Suprapubic skin (tissue), 4 donors: ENCODE results near the gene NEAT1. TPM values are rescaled to one million over a fixed set of nuclear protein-coding genes. Genes with fewer than 3 reads are reported as not detected.

Experiments
- DNase-seq, 2 donors: peaks; one replicate each; pipeline ENCODE4 v3.0.0-alpha.2; 2019; ENCODE audit warnings: low spot score in 2 of 2
- H3K27ac ChIP-seq: fragments of 200-600 bp; sonication (generic); one replicate; pipeline ENCODE4 v1.5.1; 2019
- H3K27me3 ChIP-seq: fragments of 200-600 bp; sonication (generic); one replicate; pipeline ENCODE4 v1.5.1; 2019
- H3K36me3 ChIP-seq: fragments of 200-600 bp; sonication (generic); one replicate; pipeline ENCODE4 v1.5.1; 2019
- H3K4me1 ChIP-seq: fragments of 200-600 bp; sonication (generic); one replicate; pipeline ENCODE4 v1.5.1; 2019
- H3K4me3 ChIP-seq: fragments of 200-600 bp; sonication (generic); one replicate; pipeline ENCODE4 v1.5.1; 2019; ENCODE audit warnings: mild to moderate bottlenecking
- H3K9me3 ChIP-seq: fragments of 200-600 bp; sonication (generic); one replicate; pipeline ENCODE4 v1.5.1; 2019
- EP300 ChIP-seq: sonication (generic); formaldehyde crosslinking; IDR thresholded peaks from one replicate; pipeline ENCODE4 v1.6.1; 2017; ENCODE audit warnings: antibody characterized with exemption
- POLR2A ChIP-seq, 2 donors: fragments of 450-650 bp; IDR thresholded peaks; one replicate each; pipeline ENCODE4 v1.6.1; 2017; ENCODE audit warnings: antibody characterized with exemption in 2 of 2, mild to moderate bottlenecking in 2 of 2, moderate library complexity in 2 of 2
- POLR2AphosphoS5 ChIP-seq, 3 donors: sonication (generic); formaldehyde crosslinking; IDR thresholded peaks; one replicate each; pipeline ENCODE4 v1.6.1; 2017; ENCODE audit warnings: antibody characterized with exemption in 3 of 3
- WGBS: methylation state at CpG from one replicate; pipeline ENCODE4 v1.1.5; 2018; 5-methylcytosine and 5-hydroxymethylcytosine counted together
- total RNA-seq, 4 donors: library from RNA; depleted of rRNA; stranded (reverse); fragments of >200 nt; gene quantifications; one replicate each; pipeline ENCODE4 v1.1.0, GENCODE V29; 2016
- TF ChIP-seq, protein P1 (sequence below), 2 donors: fragments of 200-600 bp in 1 of 2; fragments of 450-650 bp in 1 of 2; sonication (generic) in 1 of 2; IDR thresholded peaks; one replicate each; pipeline ENCODE4 v1.5.1; 2016 to 2019; ENCODE audit warnings: antibody characterized with exemption in 2 of 2, mild to moderate bottlenecking in 1 of 2, moderate library complexity in 1 of 2

NEAT1 gene
- total RNA-seq, 4 donors from 2014 or later = 336 to 2,041 (median 481) TPM

- Histone ChIP-seq H3K4me3 (peak overlapping the region; percentile 91), H3K27ac (peak overlapping the region; percentile 8), H3K27me3 (no peaks in the 10 kb centered on the region), H3K4me1 (peaks cover 93% of the 10 kb centered on the region), H3K36me3 (peaks cover 28% of the 10 kb centered on the region), H3K9me3 (no peaks in the 10 kb centered on the region)
- no peak for DNase-seq
- no peak for TF ChIP-seq EP300
- peak in 2 of 3 donors; percentile 14 to 28 for TF ChIP-seq POLR2AphosphoS5 (IDR thresholded peaks at IDR 0.05)
- no peak for TF ChIP-seq POLR2A (IDR thresholded peaks at IDR 0.05)
- TF ChIP-seq, protein P1, sequence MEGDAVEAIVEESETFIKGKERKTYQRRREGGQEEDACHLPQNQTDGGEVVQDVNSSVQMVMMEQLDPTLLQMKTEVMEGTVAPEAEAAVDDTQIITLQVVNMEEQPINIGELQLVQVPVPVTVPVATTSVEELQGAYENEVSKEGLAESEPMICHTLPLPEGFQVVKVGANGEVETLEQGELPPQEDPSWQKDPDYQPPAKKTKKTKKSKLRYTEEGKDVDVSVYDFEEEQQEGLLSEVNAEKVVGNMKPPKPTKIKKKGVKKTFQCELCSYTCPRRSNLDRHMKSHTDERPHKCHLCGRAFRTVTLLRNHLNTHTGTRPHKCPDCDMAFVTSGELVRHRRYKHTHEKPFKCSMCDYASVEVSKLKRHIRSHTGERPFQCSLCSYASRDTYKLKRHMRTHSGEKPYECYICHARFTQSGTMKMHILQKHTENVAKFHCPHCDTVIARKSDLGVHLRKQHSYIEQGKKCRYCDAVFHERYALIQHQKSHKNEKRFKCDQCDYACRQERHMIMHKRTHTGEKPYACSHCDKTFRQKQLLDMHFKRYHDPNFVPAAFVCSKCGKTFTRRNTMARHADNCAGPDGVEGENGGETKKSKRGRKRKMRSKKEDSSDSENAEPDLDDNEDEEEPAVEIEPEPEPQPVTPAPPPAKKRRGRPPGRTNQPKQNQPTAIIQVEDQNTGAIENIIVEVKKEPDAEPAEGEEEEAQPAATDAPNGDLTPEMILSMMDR (IDR thresholded peaks at IDR 0.05) = no peak
- 20% methylated on average over 4 of the region's 4 CpGs for WGBS
Measured at GRCh38 chr11:65431451-65432099, 9.0 kb downstream of the NEAT1 start.

DNA sequence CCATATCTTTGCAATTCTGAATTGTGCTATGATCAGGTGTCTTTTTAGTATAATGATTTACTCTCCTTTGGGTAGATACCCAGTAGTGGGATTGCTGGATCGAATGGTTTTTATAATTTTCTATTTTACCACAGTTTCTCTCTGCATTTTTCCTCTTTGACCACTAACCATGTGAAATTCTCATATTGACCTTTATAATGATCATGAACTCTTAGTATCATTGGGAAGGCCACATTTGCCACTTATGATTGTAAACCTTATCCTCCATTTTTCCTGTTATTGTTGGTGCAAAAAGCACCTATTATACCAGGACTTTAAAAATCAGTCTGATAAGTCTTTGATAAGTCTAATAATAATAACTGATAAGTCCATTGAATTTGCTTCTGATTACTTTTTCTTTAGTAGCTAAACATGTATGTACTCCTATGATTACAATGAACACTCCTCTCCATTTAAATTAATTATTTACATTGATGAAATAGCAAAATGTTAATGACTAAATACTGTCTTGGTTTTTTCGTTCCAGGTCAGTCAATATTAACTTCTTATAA lies 9.6 kb downstream of the NEAT1 start:
- no peak for DNase-seq
- Histone ChIP-seq H3K4me1 (peaks cover 98% of the 10 kb centered on the region), H3K27me3 (no peaks in the 10 kb centered on the region), H3K4me3 (peak overlapping the region; percentile 91), H3K36me3 (peaks cover 31% of the 10 kb centered on the region), H3K9me3 (no peaks in the 10 kb centered on the region), H3K27ac (no peak overlapping the region)
- WGBS = 52% methylated on average over 2 of the region's 2 CpGs
- TF ChIP-seq, protein P1 (IDR thresholded peaks at IDR 0.05) = no peak
- TF ChIP-seq POLR2A (IDR thresholded peaks at IDR 0.05) = no peak
- TF ChIP-seq EP300 = no peak
- no peak for TF ChIP-seq POLR2AphosphoS5 (IDR thresholded peaks at IDR 0.05)

- Histone ChIP-seq H3K9me3 (no peaks in the 10 kb centered on the region), H3K27ac (no peak overlapping the region), H3K4me3 (peak overlapping the region; percentile 91), H3K36me3 (peaks cover 38% of the 10 kb centered on the region), H3K27me3 (no peaks in the 10 kb centered on the region), H3K4me1 (peaks cover 98% of the 10 kb centered on the region)
- 91% methylated on average over 1 of the region's 1 CpG for WGBS
- DNase-seq = no peak
- TF ChIP-seq EP300 (no peak), POLR2A (IDR thresholded peaks at IDR 0.05) (peak in 1 of 2 donors; percentile 8), POLR2AphosphoS5 (IDR thresholded peaks at IDR 0.05) (no peak)
- TF ChIP-seq, protein P1 (IDR thresholded peaks at IDR 0.05) = no peak
Measured at GRCh38 chr11:65432686-65433582, 10.3 kb downstream of the NEAT1 start.

- Histone ChIP-seq H3K4me1 (peaks cover 96% of the 10 kb centered on the region), H3K4me3 (no peak overlapping the region), H3K9me3 (no peaks in the 10 kb centered on the region), H3K36me3 (peaks cover 45% of the 10 kb centered on the region), H3K27ac (no peak overlapping the region), H3K27me3 (no peaks in the 10 kb centered on the region)
- WGBS = 83% methylated on average over 2 of the region's 2 CpGs
- TF ChIP-seq POLR2A (IDR thresholded peaks at IDR 0.05) = no peak
- no peak for TF ChIP-seq EP300
- TF ChIP-seq POLR2AphosphoS5 (IDR thresholded peaks at IDR 0.05) = no peak
- TF ChIP-seq, protein P1 (IDR thresholded peaks at IDR 0.05) = no peak
- DNase-seq = peak in 1 of 2 donors; percentile 44
Measured at GRCh38 chr11:65433657-65434056, 11.1 kb downstream of the NEAT1 start.
